Activated CD8-positive, alpha-beta T cell treated with anti-CD3 and anti-CD28 coated beads, Interleukin-2, amount 10 ng/mL, durations not matched to agents 7 days and 5 days (primary cell): ENCODE data around the gene PIWIL4. TPM values are rescaled to one million over a fixed set of nuclear protein-coding genes. Genes with fewer than 3 reads are reported as not detected.
A peak's percentile ranks its signal among the peaks of the same experiment; 100 is the strongest.

Source experiments
- ATAC-seq: fragments of 150-1000 bp; cut with Tn5 transposase; one replicate; pipeline ENCODE4 v1.10.0; 2021; ENCODE audit warnings: moderate library complexity
- CTCF ChIA-PET: fragments of 350-600 bp; sonication (Branson Sonifier 250); formaldehyde crosslinking; loops from one replicate; lab custom pipeline; 2021; ENCODE audit warnings: antibody characterized with exemption; lab: Charles Lee
- POLR2A ChIA-PET: fragments of 350-600 bp; sonication (Branson Sonifier 250); formaldehyde crosslinking; loops from one replicate; lab custom pipeline; 2021; ENCODE audit warnings: antibody characterized with exemption; lab: Charles Lee
- DNase-seq: peaks from one replicate; pipeline ENCODE4 v3.0.0-alpha.2; 2020
- H3K27ac Mint-ChIP-seq: one replicate; pipeline ENCODE4 v1.8.0; 2021; ENCODE audit warnings: mild to moderate bottlenecking, mixed read lengths
- H3K27me3 Mint-ChIP-seq: one replicate; pipeline ENCODE4 v1.8.0; 2021; ENCODE audit warnings: low read depth, mixed read lengths
- H3K36me3 Mint-ChIP-seq: one replicate; pipeline ENCODE4 v1.8.0; 2021; ENCODE audit warnings: low read depth, mixed read lengths
- H3K4me1 Mint-ChIP-seq: one replicate; pipeline ENCODE4 v1.8.0; 2021; ENCODE audit warnings: low read depth, mixed read lengths
- H3K4me3 Mint-ChIP-seq: one replicate; pipeline ENCODE4 v1.8.0; 2021; ENCODE audit warnings: mild to moderate bottlenecking, mixed read lengths
- H3K9me3 Mint-ChIP-seq: one replicate; pipeline ENCODE4 v1.8.0; 2022; ENCODE audit warnings: mixed read lengths; ENCODE audit not compliant: insufficient read depth
- total RNA-seq, 2 experiments: library from RNA; stranded (reverse); gene quantifications; one replicate each; pipeline ENCODE4 v1.2.3, GENCODE V29; 2021

PIWIL4 gene
- total RNA-seq, 2 experiments from 2014 or later, result 0.39 to 0.53 TPM

- Mint-ChIP-seq H3K36me3 (no peaks in the 10 kb centered on the region), H3K9me3 (no peaks in the 10 kb centered on the region), H3K4me3 (no peak overlapping the region), H3K27me3 (no peaks in the 10 kb centered on the region), H3K4me1 (no peaks in the 10 kb centered on the region), H3K27ac (no peak overlapping the region)
- no peak for ATAC-seq
- DNase-seq, result no peak
- CTCF ChIA-PET, result interaction anchor here (0.7 kb wide), 1 partner anchor 309 kb away, joined by 3 read pairs; no protein-coding TSS in a partner anchor
- POLR2A ChIA-PET, result no interaction called here
Measured at GRCh38 chr11:94588366-94588942, 21.3 kb downstream of the PIWIL4 start.

GRCh38 chr11:94590352-94591041 lies 23.3 kb downstream of the PIWIL4 start:
- Mint-ChIP-seq H3K27ac (no peak overlapping the region), H3K9me3 (no peaks in the 10 kb centered on the region), H3K4me3 (no peak overlapping the region), H3K4me1 (no peaks in the 10 kb centered on the region), H3K27me3 (no peaks in the 10 kb centered on the region), H3K36me3 (no peaks in the 10 kb centered on the region)
- DNase-seq, result no peak
- ChIA-PET CTCF (no interaction called here), POLR2A (no interaction called here)
- no peak for ATAC-seq

- no peak for DNase-seq
- no peak for ATAC-seq
- no peak overlapping the region for H3K4me3 Mint-ChIP-seq
- H3K27me3 Mint-ChIP-seq, result no peaks in the 10 kb centered on the region
- POLR2A ChIA-PET, result no interaction called here
- no peaks in the 10 kb centered on the region for H3K4me1 Mint-ChIP-seq
- no peaks in the 10 kb centered on the region for H3K9me3 Mint-ChIP-seq
- CTCF ChIA-PET, result no interaction called here
- H3K27ac Mint-ChIP-seq, result no peak overlapping the region
- no peaks in the 10 kb centered on the region for H3K36me3 Mint-ChIP-seq
Measured at GRCh38 chr11:94593030-94593429, 25.9 kb downstream of the PIWIL4 start.

GRCh38 chr11:94595076-94595475 lies 27.9 kb downstream of the PIWIL4 start:
- DNase-seq (no peak), ATAC-seq (no peak)
- H3K36me3 Mint-ChIP-seq, result no peaks in the 10 kb centered on the region
- no peak overlapping the region for H3K4me3 Mint-ChIP-seq
- CTCF ChIA-PET, result no interaction called here
- H3K9me3 Mint-ChIP-seq, result no peaks in the 10 kb centered on the region
- POLR2A ChIA-PET, result no interaction called here
- no peaks in the 10 kb centered on the region for H3K27me3 Mint-ChIP-seq
- H3K4me1 Mint-ChIP-seq, result no peaks in the 10 kb centered on the region
- no peak overlapping the region for H3K27ac Mint-ChIP-seq

- Mint-ChIP-seq H3K9me3 (no peaks in the 10 kb centered on the region), H3K36me3 (no peaks in the 10 kb centered on the region), H3K4me3 (no peak overlapping the region), H3K4me1 (no peaks in the 10 kb centered on the region), H3K27me3 (no peaks in the 10 kb centered on the region), H3K27ac (no peak overlapping the region)
- no peak for ATAC-seq
- ChIA-PET POLR2A (no interaction called here), CTCF (no interaction called here)
- DNase-seq, result no peak
Measured at GRCh38 chr11:94597896-94598295, 30.7 kb downstream of the PIWIL4 start.

GRCh38 chr11:94599510-94599909 lies 32.3 kb downstream of the PIWIL4 start:
- CTCF ChIA-PET, result no interaction called here
- DNase-seq (no peak), ATAC-seq (no peak)
- POLR2A ChIA-PET, result no interaction called here
- Mint-ChIP-seq H3K36me3 (no peaks in the 10 kb centered on the region), H3K9me3 (no peaks in the 10 kb centered on the region), H3K4me3 (no peak overlapping the region), H3K27ac (no peak overlapping the region), H3K4me1 (no peaks in the 10 kb centered on the region), H3K27me3 (no peaks in the 10 kb centered on the region)

- Mint-ChIP-seq H3K27ac (no peak overlapping the region), H3K36me3 (no peaks in the 10 kb centered on the region), H3K4me1 (no peaks in the 10 kb centered on the region), H3K9me3 (no peaks in the 10 kb centered on the region), H3K4me3 (no peak overlapping the region), H3K27me3 (no peaks in the 10 kb centered on the region)
- no peak for DNase-seq
- ChIA-PET CTCF (no interaction called here), POLR2A (no interaction called here)
- ATAC-seq, result no peak
Measured at GRCh38 chr11:94602430-94603372, 35.5 kb downstream of the PIWIL4 start.

GRCh38 chr11:94603587-94603986 lies 36.4 kb downstream of the PIWIL4 start:
- DNase-seq, result no peak
- H3K36me3 Mint-ChIP-seq, result no peaks in the 10 kb centered on the region
- ChIA-PET POLR2A (no interaction called here), CTCF (no interaction called here)
- H3K9me3 Mint-ChIP-seq, result no peaks in the 10 kb centered on the region
- H3K4me3 Mint-ChIP-seq, result no peak overlapping the region
- ATAC-seq, result no peak
- H3K4me1 Mint-ChIP-seq, result no peaks in the 10 kb centered on the region
- no peaks in the 10 kb centered on the region for H3K27me3 Mint-ChIP-seq
- no peak overlapping the region for H3K27ac Mint-ChIP-seq

GRCh38 chr11:94604482-94604881 lies 37.3 kb downstream of the PIWIL4 start:
- Mint-ChIP-seq H3K4me3 (no peak overlapping the region), H3K27me3 (no peaks in the 10 kb centered on the region), H3K27ac (no peak overlapping the region), H3K36me3 (no peaks in the 10 kb centered on the region), H3K4me1 (no peaks in the 10 kb centered on the region), H3K9me3 (no peaks in the 10 kb centered on the region)
- ChIA-PET POLR2A (no interaction called here), CTCF (no interaction called here)
- ATAC-seq (no peak), DNase-seq (no peak)

GRCh38 chr11:94613120-94613519 lies 46.0 kb downstream of the PIWIL4 start:
- Mint-ChIP-seq H3K27me3 (no peaks in the 10 kb centered on the region), H3K4me1 (no peaks in the 10 kb centered on the region), H3K36me3 (no peaks in the 10 kb centered on the region), H3K27ac (no peak overlapping the region), H3K9me3 (peaks cover 23% of the 10 kb centered on the region), H3K4me3 (no peak overlapping the region)
- POLR2A ChIA-PET, result no interaction called here
- ATAC-seq (no peak), DNase-seq (no peak)
- CTCF ChIA-PET, result interaction anchor here (1.1 to 2.0 kb wide), 2 partner anchors 9 to 10 kb away, joined by 4 to 8 read pairs; no protein-coding TSS in a partner anchor

GRCh38 chr11:94623120-94623735 lies 56.1 kb downstream of the PIWIL4 start:
- Mint-ChIP-seq H3K9me3 (peaks cover 8% of the 10 kb centered on the region), H3K4me1 (no peaks in the 10 kb centered on the region), H3K4me3 (no peak overlapping the region), H3K27ac (no peak overlapping the region), H3K27me3 (peaks cover 3% of the 10 kb centered on the region), H3K36me3 (no peaks in the 10 kb centered on the region)
- peak; percentile 63 for DNase-seq
- ChIA-PET POLR2A (no interaction called here), CTCF (interaction anchor here (0.6 to 3.1 kb wide), 21 partner anchors 10 to 764 kb away, joined by 3 to 21 read pairs (median 4); no protein-coding TSS in a partner anchor)
- peak; percentile 82 for ATAC-seq
